GM18519 (cell line): ENCODE results near the gene THYN1.
"Not testable (repeated sequence)": the region's sequence is repeated elsewhere in the genome, so short reads cannot be mapped to it uniquely, and the experiment has no call there.

ENCODE experiments used
- ATAC-seq: cut with Tn5 transposase; IDR thresholded peaks from one replicate; pipeline ENCODE4 v1.9.1; 2021; ENCODE audit warnings: mild to moderate bottlenecking, moderate library complexity; ENCODE audit not compliant: unreplicated experiment, low FRiP score

THYN1 gene

DNA sequence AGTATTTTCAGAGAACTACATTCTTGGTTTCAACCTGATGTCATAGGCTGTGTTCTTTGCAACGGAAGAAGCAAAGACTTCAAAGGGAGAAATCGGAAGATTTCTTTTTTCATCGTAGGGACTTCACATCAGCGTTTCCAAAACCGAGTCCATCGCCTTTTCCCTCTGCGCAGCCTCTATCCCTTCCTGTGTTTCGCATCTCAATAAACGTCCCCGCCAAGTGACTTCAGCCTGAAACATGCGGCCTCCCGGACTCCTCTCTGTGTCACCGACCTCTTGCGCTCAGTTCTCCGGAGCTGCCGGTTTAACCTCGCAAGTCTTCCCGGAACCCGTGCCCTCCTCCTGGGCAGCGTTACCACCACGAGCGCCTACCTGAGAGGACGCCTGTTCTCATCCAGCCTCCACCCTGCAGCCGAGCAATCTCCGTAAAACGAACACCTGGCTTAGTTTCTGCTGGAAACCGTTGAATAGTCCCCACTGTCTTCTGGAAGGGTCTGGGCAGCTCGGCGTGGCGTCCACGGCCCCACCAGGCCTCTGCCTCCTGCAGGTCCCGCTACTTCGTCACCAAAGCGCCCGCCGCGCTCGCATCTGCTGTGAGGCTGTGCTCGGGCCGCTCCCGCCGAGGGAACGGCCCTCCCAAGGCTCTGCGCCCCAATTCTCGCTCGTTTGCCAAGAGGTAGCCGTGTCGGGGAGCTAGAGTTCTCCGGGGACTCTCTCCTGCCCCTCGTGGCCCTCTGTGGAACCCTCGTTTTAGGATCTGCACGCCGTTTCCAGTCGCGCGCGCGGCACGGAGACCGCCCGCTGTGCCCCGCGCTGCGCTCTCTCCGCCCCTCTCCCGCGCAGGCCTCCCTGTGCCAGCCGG, 22.6 kb upstream of the THYN1 start, which contains the start of gene GLB1L3:
GLB1L3 (plus strand) TSS at position 846 of the 862 bp plus-strand sequence. CDS start 362 bp downstream, outside the sequence.
- ATAC-seq, result peak; percentile 62

DNA sequence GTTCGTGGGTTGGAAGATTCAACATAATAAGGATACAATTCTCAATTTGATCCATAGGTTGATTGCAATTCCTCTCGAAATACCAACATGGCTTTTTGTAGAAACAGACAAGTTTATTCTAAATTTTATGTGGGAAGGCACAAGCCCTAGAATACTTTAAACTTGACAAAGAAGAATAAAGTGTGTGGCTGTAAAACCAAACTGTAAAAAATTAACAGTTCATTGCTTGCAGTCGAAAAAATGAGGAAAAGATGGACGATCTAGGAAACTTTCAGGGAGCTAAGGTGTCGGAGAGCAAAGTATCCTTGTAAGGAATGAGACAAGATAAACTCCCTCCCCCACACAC, 22.0 kb upstream of the THYN1 start:
- ATAC-seq, result no peak

DNA sequence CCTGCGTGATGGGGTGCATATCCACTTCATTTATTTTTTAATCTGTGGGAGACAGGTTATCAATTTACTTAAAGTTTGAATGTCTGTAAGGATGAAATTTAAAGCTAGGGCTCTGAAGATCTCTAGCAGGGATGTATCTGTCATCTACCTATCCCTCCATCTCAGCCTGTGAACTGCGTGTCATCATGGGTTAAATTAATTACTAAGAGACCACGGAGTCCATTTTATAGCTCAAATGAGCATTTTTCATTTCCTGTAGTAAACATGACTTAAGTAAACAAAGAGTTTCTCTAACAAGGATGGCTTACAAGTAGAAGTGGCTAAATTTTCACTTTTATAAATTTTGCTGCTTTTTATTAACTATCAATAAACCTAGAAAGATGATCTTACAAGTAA, 20.2 kb upstream of the THYN1 start:
- no peak for ATAC-seq

DNA sequence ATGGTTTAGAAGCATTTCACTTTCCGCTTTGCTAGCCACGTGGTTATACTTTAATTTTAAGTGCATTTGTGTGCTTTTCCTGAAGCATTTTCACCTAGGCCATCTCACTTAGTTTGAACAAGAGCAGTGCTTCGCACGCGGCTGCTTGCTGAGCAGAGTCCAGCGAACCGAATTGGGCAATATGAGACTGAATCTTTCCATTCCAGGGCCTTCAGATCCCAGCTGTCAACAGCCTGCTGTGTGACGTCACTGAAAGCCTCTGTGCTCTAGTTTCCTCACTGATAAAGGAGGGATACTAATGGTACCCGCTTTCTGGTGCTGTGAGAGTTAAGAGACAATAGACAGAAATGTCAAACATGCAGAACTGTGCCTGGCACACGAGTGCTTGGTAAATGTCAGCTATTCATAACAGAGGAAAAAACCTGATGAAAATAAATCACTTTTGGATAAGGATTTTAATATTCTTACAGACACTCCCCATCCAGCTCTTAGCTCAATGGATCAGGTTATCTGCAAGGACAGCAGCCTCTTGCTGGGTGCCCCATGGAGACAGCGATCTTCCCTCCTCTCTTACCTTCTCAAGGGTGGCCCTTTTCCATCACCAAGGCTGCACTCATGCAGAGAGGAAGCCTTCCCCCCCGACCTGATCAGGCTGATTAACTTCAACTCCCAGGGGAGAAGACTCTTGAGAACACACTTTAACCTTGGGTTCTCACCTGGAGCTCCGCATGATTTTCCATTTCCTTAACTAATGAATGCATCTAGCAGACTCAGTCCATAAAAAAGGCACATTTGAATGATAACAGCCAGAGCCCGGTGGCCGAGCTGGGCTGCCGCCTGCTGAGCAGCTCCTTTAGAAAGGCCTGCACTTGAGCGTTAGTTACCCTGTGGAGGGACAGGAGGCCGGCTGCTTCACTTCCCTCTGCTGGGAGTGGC, 19.5 kb upstream of the THYN1 start:
- ATAC-seq, result no peak

DNA sequence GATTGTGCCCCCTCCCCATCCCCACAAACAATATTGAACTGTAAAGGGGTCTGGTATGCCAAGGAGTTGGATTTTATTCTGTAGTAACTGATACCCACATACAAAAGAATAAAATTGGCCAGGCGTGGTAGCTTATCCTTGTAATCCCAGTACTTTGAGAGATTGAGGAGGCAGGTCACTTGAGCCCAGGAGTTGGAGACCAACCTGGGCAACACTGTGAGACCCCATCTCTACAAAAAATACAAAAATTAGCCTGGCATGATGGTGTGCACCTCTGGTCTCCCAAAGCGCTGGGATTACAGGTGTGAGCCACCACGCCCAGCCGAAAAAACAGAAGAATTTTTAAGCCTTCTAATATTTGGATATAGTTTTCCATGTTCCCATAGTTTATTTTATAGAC, 18.8 kb upstream of the THYN1 start:
- no peak for ATAC-seq

DNA sequence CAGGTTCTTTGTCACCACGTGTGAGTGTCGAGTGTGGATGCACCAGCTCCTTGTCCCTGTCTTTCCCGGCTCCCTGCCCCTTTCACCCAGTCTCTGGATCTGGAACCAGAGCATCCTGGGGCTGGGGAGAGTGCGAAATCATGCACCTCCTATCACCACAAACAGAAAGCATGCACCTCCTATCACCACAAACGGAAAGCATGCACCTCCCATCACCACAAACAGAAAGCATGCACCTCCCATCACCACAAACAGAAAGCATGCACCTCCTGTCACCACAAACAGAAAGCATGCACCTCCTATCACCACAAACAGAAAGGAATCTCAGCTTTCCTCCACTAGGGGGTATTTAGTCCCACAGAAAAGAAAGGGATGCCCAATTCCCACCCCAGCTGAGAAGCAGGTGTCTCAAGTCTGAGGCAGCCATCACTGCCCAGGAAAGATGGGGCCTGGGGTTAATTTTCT, 17.1 kb upstream of the THYN1 start:
- ATAC-seq, result no peak

DNA sequence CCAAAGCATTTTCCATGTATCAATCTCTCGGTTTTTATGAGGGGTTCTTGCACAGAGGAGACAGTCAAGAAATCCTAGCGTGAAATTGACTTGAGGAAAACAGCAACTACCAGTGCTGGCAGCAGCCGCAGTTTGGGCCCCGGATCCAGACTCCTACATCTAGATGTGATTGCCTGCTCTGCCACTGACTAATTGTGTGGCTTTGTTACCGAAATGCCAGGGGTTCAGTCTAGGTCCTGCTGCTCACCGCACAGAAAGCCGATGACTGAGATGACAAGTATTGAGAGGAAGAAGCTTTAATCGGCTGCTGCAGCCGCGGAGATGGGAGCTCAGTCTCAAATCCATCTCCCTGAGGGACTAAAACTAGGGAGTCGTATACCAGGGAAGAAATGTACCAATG, 14.8 kb upstream of the THYN1 start:
- ATAC-seq, result no peak

DNA sequence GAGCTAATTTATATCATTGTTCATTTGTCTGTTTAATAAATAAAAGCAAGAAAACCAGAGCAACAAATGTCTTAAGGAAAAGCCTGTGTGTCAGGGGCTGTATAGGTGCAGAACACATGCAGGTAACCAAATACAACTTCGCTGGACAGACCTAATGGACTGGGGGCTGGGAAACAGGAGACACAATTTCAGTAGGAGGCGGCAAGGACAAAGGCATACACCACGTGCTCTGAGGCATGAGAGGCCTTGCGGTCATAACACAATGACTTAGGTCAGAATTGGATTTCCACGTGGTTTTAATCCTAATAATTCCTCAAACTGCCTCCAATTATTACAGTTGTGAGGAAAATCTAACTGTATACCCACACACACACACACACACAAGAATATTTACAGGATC, 14.3 kb upstream of the THYN1 start:
- ATAC-seq, result no peak

DNA sequence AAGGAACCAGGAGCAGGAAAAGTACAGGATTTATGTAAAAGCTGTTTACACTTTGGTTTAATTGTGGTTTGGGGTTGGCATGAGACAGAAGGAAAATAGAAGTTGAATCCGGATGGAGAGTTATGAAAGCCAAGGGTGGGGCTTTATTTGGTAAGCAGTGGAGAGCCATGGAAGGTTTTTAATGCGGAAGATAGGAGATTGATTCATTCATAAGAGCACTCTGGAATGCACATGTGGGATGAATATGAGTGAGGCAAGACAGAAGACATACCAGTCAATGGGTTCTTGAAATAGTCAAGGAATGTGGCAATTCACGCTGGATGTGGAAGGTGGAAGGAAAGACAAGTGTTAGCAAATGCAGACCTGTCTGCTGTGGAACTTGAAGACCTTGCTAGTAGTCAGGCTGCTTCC, 13.7 kb upstream of the THYN1 start:
- no peak for ATAC-seq

DNA sequence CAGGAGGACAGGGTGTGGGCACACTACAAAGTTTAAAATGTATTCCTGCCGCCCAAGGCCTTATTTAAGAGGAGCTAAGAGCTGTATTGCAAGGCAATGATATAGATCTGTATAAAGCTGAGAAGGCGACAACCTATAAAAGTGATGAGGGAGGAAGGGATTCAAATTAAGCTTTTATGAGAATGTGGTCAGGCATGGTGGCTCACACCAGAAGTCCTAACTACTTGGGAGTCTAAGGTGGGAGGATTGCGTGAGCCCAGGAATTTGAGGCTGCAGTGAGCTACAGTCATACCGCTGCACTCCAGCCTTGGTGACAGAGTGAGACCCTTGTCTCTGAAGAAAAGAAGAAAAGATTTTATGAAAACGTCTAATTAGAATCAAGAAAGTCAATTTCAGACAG, 13.3 kb upstream of the THYN1 start:
- ATAC-seq, result no peak

DNA sequence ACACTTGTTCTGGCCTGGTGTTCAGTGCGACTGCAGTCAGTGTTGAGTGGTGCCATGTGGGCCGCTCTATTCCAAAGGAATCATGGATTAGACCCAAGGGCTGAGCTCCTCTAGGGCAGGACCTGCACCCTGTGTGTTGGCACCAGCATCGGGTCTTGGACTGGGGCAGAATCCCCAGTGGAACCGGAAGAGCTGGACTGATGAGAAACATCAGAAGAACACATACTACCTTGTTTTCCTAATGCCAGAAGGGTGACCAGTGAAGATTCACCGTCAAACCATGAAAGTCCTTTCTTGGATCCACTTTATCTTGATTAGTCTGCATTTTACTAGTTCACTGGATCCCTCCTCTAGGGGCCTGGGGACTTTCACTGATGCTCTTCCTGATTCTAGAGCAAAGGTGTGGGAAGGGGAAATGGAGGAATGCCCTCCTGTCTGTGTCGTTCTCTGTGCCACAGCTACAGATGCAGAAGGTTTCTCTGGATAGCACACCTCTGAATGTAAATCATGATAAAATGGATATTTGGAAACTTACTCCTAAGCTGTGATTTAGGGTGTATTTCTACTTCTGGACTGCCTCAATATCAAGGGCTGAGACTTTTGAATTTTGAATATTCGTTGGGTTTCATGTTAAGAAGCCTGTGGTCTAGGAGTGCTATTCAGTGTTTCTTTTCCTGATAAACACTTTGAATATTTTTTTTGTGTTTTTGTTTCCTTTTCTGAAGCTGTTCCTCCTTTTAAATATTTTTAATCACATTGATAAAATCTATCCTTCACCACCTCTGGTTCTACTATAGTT, 12.0 kb upstream of the THYN1 start:
- no peak for ATAC-seq

DNA sequence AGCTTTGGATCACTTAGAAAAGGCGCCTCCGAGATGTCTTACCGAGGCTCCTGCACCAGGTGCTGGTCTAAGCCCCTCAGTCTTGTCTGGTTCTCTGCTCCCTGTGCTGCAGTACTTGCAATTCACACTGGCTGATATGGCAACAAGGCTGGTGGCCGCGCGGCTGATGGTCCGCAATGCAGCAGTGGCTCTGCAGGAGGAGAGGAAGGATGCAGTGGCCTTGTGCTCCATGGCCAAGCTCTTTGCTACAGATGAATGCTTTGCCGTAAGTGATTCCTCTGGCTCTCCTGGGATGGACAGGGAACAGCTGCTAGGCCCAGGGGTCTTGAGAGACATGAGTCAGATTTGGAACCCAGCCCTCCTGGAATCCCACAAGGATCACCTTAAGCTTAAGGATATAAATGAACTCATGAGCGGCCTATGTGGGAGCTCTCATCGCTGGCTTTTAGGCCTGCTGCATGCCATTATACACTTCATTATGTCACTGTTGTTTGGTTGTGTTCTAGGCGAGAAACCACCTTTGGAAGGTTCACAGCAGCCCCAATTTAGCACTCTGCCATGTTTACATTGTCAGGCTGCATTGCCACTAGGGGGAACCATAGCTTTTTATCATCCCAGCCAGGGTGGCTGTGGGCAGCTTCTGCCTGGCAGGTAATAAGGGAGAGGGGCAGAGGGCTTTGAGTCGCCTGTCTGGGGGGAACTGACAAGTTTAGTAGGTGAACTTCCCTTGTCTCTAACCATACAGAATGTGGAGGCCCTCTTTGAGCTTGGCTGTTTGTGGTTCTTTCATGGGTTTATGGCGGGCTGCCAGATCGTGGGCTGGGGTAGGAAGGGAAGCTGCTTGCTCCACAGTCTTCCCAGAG, 8.7 kb upstream of the THYN1 start:
- ATAC-seq, result no peak

DNA sequence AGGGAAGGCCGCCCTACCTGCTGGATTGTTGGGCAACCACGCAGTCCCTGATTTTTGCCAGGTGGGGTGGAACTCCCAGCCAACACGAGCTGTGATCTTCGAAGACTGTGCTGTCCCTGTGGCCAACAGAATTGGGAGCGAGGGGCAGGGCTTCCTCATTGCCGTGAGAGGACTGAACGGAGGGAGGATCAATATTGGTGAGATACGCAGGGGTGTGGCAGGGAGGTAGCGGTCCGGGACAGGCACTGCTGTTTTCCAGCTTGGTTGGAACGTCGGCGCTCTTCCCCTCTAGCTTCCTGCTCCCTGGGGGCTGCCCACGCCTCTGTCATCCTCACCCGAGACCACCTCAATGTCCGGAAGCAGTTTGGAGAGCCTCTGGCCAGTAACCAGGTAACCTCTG, 7.8 kb upstream of the THYN1 start:
- ATAC-seq, result no peak

DNA sequence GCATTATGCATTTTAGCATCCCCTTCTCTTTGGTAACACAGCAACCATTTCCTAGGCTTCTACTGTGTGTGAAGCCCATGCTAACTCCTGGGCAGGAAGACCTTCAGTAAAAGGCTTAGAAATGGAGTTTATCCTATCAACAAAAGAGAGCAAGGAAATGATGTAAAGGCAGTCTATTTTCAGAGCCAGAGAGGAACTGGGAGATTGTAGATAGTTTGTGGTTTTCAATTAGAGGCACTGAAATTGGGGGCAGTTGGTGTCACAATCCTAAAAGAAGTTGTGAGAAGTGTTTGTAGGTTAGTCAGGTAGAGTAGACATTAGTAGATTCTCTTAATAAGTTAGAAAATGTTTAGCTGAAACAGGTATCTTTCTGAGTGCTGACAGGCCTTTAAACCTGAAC, 7.4 kb upstream of the THYN1 start:
- no peak for ATAC-seq

DNA sequence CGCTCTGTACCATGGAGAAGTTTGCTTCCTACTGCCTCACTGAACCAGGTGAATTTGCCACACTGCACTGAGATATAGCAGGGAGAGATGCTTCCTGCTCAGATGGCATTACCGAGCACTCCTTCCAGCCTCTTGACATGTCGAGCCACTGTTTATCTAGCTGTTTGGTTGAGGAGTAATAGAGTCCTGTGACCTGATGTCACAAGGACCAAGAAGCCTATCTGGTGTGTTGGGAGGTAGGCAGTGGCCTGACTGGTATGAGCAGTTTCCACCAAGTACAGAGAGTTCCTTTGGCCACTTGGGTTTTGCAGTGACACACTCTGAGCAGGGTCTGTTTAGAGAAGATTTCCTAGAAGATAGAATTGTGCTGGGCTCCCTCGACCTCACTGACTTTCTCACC, 5.4 kb upstream of the THYN1 start:
- ATAC-seq, result no peak

DNA sequence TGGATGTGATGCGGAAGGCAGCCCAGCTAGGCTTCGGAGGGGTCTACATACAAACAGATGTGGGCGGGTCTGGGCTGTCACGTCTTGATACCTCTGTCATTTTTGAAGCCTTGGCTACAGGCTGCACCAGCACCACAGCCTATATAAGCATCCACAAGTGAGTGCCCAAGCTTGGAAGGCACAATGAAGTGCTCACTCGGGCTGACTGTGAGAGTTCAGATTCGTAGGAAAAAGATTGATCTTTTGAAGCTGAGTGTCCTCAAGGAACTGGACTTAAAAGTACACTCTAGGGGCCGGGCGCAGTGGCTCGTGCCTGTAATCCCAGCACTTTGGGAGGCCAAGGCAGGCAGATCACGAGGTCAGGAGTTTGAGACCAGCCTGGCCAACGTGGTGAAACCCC, 3.9 kb upstream of the THYN1 start:
- ATAC-seq, result no peak

DNA sequence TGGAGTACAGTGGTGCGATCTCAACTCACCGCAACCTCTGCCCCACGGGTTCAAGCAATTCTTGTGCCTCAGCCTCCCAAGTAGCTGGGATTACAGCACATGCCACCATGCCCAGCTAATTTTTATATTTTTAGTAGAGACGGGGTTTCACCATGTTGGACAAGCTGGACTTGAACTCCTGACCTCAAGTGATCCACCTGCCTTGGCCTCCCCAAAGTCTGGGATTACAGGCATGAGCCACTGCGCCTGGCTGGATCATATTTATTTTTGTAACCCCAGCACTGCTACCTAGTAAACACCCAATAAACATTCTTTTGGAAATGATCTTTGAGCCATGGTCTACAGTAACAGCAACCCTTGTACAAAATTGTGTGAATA, 2.0 kb upstream of the THYN1 start:
- ATAC-seq, result not testable (repeated sequence)

DNA sequence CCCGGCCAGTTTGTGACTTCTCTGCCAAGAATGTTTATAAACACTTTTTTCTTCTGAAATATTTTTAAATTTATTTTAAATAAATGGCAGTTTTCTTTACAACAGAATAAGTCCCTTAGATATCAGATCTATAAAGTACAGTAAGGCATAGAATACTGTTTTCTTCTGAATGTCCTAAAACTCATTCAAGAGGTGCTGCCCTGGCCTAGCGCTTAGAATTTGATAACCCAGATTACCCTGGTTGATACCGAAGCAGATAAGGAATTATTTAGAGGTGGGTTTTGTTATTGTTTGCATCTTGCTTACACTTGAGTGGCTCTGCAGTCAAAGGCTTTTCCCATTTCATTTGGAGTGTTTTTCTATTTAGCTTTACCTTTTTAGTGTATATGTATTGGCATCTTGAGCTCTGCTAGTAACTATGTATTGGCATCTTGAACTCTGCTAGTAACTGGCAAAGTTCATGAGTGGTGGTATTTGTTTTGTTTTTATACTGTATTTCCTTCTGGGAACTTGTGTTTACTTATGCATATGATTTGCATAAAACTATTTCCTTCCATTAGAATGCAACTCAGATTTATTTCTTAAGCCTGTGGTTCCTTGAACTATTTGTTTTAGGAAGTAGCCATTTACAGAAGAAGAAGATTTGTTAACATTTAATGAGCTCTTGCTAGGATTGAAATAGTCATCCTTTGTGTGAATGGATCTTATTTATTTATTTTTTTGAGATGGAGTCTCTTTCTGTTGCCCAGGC, 1.5 kb upstream of the THYN1 start:
- ATAC-seq, result no peak
